Peyer's patch (tissue), 4 donors: Measurements from ENCODE around the gene DNMT1.
A peak's percentile ranks its signal among the peaks of the same experiment; 100 is the strongest.

Experiments used
- POLR2A ChIP-seq, 2 donors: fragments of 450-650 bp; IDR thresholded peaks; one replicate each; pipeline ENCODE4 v1.5.1; 2017; ENCODE audit warnings: antibody characterized with exemption in 2 of 2, mild to moderate bottlenecking in 2 of 2, moderate library complexity in 2 of 2
- TF ChIP-seq, protein P1 (sequence below), 6 experiments: fragments of 450-650 bp in 4 of 6; fragments of 200-600 bp in 2 of 6; sonication (generic) in 1 of 6; IDR thresholded peaks; one replicate each; pipeline ENCODE4 v1.5.1; 2017 to 2019; ENCODE audit warnings: antibody characterized with exemption in 6 of 6, mild to moderate bottlenecking in 3 of 6, moderate library complexity in 1 of 6

DNA sequence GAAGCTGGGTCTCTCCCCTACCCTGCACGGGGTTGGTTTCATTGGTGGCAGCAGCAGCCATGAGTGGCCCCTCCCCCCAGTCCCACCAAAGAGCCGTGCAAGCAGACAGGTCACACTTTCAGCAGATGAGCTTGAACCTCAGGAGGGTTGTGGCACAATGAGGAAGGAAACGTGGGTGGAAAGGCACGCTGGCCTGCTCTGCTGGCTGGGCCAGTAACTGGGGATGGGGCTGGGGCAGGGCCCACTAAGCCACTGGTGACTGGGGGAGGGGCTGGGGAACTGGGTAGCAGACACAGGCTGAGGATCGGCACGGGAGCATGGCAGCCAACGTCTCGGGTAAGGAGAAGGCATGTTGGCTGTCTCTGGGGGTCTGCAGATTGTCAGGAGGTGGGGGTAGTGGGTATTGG, 83.3 kb downstream of the DNMT1 start, which contains the start of gene P2RY11:
- TF ChIP-seq, protein P1, sequence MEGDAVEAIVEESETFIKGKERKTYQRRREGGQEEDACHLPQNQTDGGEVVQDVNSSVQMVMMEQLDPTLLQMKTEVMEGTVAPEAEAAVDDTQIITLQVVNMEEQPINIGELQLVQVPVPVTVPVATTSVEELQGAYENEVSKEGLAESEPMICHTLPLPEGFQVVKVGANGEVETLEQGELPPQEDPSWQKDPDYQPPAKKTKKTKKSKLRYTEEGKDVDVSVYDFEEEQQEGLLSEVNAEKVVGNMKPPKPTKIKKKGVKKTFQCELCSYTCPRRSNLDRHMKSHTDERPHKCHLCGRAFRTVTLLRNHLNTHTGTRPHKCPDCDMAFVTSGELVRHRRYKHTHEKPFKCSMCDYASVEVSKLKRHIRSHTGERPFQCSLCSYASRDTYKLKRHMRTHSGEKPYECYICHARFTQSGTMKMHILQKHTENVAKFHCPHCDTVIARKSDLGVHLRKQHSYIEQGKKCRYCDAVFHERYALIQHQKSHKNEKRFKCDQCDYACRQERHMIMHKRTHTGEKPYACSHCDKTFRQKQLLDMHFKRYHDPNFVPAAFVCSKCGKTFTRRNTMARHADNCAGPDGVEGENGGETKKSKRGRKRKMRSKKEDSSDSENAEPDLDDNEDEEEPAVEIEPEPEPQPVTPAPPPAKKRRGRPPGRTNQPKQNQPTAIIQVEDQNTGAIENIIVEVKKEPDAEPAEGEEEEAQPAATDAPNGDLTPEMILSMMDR (IDR thresholded peaks at IDR 0.05) = no peak
- peak in 1 of 2 donors; percentile 11 for TF ChIP-seq POLR2A (IDR thresholded peaks at IDR 0.05)
